SU-DHL-6 (cell line): Measurements from ENCODE around the gene EMC9.

Source experiments
- CTCF ChIP-seq: fragments of 200-600 bp; sonication (generic); IDR thresholded peaks from one replicate; pipeline ENCODE4 v1.5.1; 2017; ENCODE audit warnings: antibody characterized with exemption, mild to moderate bottlenecking, low read length, moderate library complexity; ENCODE audit not compliant: insufficient read depth, poor library complexity, severe bottlenecking
- EZH2phosphoT487 ChIP-seq: fragments of 200-600 bp; sonication (generic), shearing (Covaris generic); conservative IDR thresholded peaks from 2 replicates; pipeline ENCODE4 v1.6.1; 2018; ENCODE audit warnings: mild to moderate bottlenecking, antibody characterized with exemption, low read length, moderate library complexity, mixed read lengths

- TF ChIP-seq CTCF (no peak), EZH2phosphoT487 (no peak)
Measured at GRCh38 chr14:24116128-24116814, 25.1 kb downstream of the EMC9 start.
